Mucosa of descending colon (tissue), 3 donors: ENCODE results near the gene ZFPM1. TPM values are rescaled to one million over a fixed set of nuclear protein-coding genes. Genes with fewer than 3 reads are reported as not detected.

Source experiments
- ATAC-seq: fragments of 200-7000 bp; cut with Tn5 transposase; one replicate; pipeline ENCODE4 v1.9.1; 2020; ENCODE audit warnings: mild to moderate bottlenecking, moderate library complexity
- DNase-seq, 3 donors: peaks; one replicate each; pipeline ENCODE4 v3.0.0-alpha.2; 2020
- H3K36me3 ChIP-seq: fragments of 200-600 bp; one replicate; pipeline ENCODE4 v1.8.0; 2021; ENCODE audit warnings: low read depth, mild to moderate bottlenecking
- H3K4me1 ChIP-seq: fragments of 200-600 bp; one replicate; pipeline ENCODE4 v1.8.0; 2021; ENCODE audit warnings: low read depth, mild to moderate bottlenecking
- H3K4me3 ChIP-seq: fragments of 200-600 bp; one replicate; pipeline ENCODE4 v1.8.0; 2021; ENCODE audit warnings: mild to moderate bottlenecking
- H3K9me3 ChIP-seq: fragments of 200-600 bp; one replicate; pipeline ENCODE4 v1.8.0; 2021; ENCODE audit warnings: mild to moderate bottlenecking
- intact Hi-C, 2 donors: fragments of 100-400 bp; cut with DNase I in 1 of 2; cut with micrococcal nuclease in 1 of 2; formaldehyde crosslinking; loops; one replicate each; pipeline versions ENCODE4 v1.11.0 to v1.11.1; 2022; cut with DNase I, micrococcal nuclease
- total RNA-seq, 3 donors: library from RNA; stranded (reverse); fragmentation: NEBNext Ultra II Directional in 2 of 3; extraction: Animal tissue kit (Norgen Biotek cat#: 25700) in 2 of 3; gene quantifications; one replicate each; pipeline versions ENCODE4 v1.2.1 to v1.2.4, GENCODE V29; 2021 to 2023
- TF ChIP-seq, protein P1 (sequence below): fragments of 200-600 bp; IDR thresholded peaks from one replicate; pipeline ENCODE4 v1.8.0; 2022; ENCODE audit warnings: antibody characterized with exemption, mild to moderate bottlenecking
- donor health status: DM: no; HTN: no; CAD: no; lungs with moderate emphysema.
- donor health status: DM: no; HTN: no; CAD: no.
- donor health status: DM: no; HTN: yes; CAD: no.

The ZFPM1 gene
- total RNA-seq, 3 donors from 2014 or later, result 5.2 to 10.3 (median 7.2) TPM

DNA sequence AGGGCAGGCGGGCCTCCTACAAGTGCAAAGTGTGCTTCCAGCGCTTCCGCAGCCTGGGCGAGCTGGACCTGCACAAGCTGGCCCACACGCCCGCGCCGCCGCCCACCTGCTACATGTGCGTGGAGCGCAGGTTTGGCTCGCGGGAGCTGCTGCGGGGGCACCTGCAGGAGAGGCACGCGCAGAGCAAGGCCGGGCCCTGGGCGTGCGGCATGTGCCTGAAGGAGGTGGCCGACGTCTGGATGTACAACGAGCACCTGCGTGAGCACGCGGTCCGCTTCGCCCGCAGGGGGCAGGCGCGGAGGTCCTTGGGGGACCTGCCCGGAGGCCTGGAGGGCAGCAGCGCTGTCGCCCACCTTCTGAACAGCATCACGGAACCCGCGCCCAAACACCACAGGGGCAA lies 16.3 kb upstream of the ZFPM1 start:
- no peaks in the 10 kb centered on the region for H3K9me3 ChIP-seq
- no peaks in the 10 kb centered on the region for H3K36me3 ChIP-seq
- peaks cover 3% of the 10 kb centered on the region for H3K4me1 ChIP-seq
- DNase-seq, result no peak
- H3K4me3 ChIP-seq, result no peak overlapping the region
- TF ChIP-seq, protein P1, sequence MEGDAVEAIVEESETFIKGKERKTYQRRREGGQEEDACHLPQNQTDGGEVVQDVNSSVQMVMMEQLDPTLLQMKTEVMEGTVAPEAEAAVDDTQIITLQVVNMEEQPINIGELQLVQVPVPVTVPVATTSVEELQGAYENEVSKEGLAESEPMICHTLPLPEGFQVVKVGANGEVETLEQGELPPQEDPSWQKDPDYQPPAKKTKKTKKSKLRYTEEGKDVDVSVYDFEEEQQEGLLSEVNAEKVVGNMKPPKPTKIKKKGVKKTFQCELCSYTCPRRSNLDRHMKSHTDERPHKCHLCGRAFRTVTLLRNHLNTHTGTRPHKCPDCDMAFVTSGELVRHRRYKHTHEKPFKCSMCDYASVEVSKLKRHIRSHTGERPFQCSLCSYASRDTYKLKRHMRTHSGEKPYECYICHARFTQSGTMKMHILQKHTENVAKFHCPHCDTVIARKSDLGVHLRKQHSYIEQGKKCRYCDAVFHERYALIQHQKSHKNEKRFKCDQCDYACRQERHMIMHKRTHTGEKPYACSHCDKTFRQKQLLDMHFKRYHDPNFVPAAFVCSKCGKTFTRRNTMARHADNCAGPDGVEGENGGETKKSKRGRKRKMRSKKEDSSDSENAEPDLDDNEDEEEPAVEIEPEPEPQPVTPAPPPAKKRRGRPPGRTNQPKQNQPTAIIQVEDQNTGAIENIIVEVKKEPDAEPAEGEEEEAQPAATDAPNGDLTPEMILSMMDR, result no peak
- intact Hi-C loops, result loop anchor here in 1 of 2 donors (10.0 kb wide), 1 partner anchor 242 kb away; no protein-coding TSS in a partner anchor
- no peak for ATAC-seq

DNA sequence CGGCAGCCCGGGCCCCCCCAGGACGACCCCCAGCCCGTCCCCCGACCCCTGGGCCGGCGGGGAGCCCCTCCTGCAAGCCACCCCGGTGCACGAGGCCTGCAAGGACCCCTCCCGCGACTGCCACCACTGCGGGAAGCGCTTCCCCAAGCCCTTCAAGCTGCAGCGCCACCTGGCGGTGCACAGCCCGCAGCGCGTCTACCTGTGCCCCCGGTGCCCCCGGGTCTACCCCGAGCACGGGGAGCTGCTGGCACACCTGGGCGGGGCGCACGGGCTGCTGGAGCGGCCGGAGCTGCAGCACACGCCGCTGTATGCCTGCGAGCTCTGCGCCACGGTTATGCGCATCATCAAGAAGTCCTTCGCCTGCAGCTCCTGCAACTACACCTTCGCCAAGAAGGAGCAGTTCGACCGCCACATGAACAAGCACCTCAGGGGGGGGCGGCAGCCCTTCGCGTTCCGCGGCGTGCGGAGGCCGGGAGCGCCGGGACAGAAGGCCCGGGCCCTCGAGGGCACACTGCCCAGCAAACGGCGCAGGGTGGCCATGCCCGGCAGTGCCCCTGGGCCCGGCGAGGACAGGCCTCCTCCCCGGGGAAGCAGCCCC lies 15.6 kb upstream of the ZFPM1 start:
- DNase-seq, result peak in 2 of 3 donors; percentile 62 to 74
- Histone ChIP-seq H3K4me3 (no peak overlapping the region), H3K9me3 (no peaks in the 10 kb centered on the region), H3K4me1 (peaks cover 3% of the 10 kb centered on the region), H3K36me3 (no peaks in the 10 kb centered on the region)
- peak; percentile 68 for ATAC-seq
- TF ChIP-seq, protein P1, result peak; percentile 81
- intact Hi-C loops, result loop anchor here in 1 of 2 donors (10.0 kb wide), 1 partner anchor 243 kb away; no protein-coding TSS in a partner anchor

DNA sequence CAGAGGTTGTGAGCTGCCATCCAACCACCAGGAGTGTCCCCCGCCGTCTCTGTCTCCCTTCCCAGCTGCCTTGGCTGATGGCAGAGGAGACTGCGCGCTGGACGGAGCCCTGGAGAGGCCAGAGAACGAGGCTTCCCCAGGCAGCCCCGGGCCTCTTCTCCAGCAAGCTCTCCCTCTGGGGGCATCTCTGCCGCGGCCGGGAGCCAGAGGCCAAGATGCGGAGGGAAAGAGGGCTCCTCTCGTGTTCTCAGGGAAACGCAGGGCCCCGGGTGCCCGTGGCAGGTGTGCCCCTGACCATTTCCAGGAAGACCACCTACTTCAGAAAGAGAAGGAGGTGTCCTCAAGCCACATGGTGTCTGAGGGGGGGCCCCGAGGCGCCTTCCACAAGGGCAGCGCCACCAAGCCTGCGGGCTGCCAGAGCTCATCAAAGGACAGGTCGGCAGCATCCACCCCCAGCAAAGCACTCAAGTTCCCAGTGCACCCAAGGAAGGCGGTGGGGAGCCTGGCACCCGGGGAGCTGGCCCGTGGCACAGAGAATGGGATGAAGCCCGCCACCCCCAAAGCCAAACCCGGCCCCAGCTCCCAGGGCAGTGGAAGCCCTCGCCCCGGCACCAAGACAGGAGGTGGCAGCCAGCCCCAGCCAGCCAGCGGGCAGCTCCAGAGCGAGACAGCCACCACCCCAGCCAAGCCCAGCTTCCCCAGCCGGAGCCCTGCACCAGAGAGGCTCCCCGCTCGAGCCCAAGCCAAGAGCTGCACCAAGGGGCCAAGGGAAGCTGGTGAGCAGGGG lies 14.8 kb upstream of the ZFPM1 start:
- DNase-seq (no peak), ATAC-seq (no peak)
- peaks cover 7% of the 10 kb centered on the region for H3K4me1 ChIP-seq
- H3K9me3 ChIP-seq, result no peaks in the 10 kb centered on the region
- intact Hi-C loops, result loop anchor here in 1 of 2 donors (10.0 kb wide), 1 partner anchor 243 kb away; no protein-coding TSS in a partner anchor
- TF ChIP-seq, protein P1, result no peak
- H3K4me3 ChIP-seq, result no peak overlapping the region
- no peaks in the 10 kb centered on the region for H3K36me3 ChIP-seq

DNA sequence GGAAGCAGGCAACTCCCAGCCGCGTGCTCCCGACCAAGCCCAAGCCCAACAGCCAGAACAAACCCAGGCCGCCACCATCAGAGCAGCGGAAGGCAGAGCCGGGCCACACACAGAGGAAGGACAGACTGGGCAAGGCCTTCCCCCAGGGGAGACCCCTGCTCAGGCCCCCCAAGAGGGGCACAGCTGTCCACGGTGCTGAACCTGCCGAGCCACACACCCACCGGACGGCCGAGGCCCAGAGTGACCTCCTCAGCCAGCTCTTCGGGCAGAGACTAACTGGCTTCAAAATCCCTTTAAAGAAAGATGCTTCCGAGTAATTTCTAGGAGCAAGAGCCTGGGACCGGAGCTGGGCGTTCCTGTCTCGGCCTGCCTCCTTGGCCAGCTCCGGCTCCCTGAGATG lies 14.1 kb upstream of the ZFPM1 start:
- ATAC-seq (no peak), DNase-seq (no peak)
- no peak overlapping the region for H3K4me3 ChIP-seq
- intact Hi-C loops, result loop anchor here in 1 of 2 donors (10.0 kb wide), 1 partner anchor 244 kb away; no protein-coding TSS in a partner anchor
- H3K36me3 ChIP-seq, result no peaks in the 10 kb centered on the region
- H3K9me3 ChIP-seq, result no peaks in the 10 kb centered on the region
- TF ChIP-seq, protein P1, result no peak
- H3K4me1 ChIP-seq, result peaks cover 8% of the 10 kb centered on the region

DNA sequence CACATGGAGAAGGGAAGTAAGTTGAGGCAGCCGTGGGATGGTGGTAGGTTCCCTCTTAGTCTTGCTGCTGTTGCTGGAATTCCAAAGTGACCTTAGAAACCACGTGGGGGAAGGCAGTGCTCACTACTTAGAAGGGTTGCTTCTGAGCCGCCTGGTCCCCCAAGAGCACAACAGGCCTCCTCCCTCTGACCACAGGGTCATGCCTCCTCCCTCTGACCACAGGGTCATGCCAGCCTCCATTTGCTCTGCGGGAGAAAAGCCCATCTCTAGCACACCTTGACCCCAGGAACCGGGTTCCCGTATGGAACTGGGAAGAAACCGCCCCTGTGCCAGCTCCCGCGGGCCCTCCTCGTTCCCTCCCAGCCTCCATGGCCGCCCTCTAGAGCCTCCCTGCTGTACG lies 13.4 kb upstream of the ZFPM1 start:
- DNase-seq (no peak), ATAC-seq (no peak)
- intact Hi-C loops, result loop anchor here (2.0 to 10.0 kb wide), 4 partner anchors 88 to 245 kb away; no protein-coding TSS in a partner anchor
- TF ChIP-seq, protein P1, result no peak
- Histone ChIP-seq H3K4me1 (peaks cover 8% of the 10 kb centered on the region), H3K4me3 (no peak overlapping the region), H3K36me3 (no peaks in the 10 kb centered on the region), H3K9me3 (no peaks in the 10 kb centered on the region)
